ENCODE measurements around the gene ESPL1. TPM values are rescaled to one million over a fixed set of nuclear protein-coding genes. Genes with fewer than 3 reads are reported as not detected.

ESPL1 gene
- total and polyA plus RNA-seq, 2 of the 13 experiments (the other 11 are each of a cell fraction or from before 2014, with no cell fraction given), result 5.8 to 11.5 TPM

DNA sequence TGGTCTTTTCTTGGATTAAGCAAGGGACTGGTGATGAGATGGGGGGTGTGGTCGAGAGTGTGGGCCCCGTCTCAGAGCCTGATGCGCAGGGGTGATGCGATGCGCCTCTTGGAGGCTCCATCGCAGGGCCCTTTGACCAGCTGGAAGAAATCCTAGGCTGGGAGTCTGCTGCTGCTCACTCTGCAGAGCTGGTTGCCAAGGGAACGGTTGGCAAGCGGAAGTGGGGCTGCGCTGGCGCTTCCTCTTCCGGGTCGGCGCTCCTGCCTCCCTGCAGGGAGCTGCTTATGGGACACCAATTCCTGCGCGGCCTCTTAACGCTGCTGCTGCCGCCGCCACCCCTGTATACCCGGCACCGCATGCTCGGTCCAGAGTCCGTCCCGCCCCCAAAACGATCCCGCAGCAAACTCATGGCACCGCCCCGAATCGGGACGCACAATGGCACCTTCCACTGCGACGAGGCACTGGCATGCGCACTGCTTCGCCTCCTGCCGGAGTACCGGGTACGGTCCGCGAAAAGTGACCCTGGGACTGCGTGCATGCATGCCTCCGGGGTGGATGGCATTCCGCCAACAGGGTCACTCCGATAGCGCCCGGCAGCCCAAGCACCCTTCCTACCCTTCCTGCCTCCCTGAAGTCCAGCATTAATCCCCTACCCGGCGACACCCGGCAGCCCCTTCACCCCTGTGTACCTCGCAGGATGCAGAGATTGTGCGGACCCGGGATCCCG is 31.5 kb downstream of the ESPL1 start, which contains the start of gene MYG1 (continued):
- TF ChIP-seq ZSCAN9 (CRISPR knock-in tag; IDR thresholded peaks at IDR 0.05; ENCODE audit: borderline replicate concordance) (no peak), TCF12 (IDR thresholded peaks at IDR 0.05) (no peak), TCF12 (CRISPR knock-in tag; IDR thresholded peaks at IDR 0.05) (0 out of 2 replicates have a peak, but pooled peaks have one; percentile 34), GTF3A (CRISPR knock-in tag; conservative IDR thresholded peaks at IDR 0.05) (peak; percentile 84; the same call in 1 of the 2 replicates), YY1 (IDR thresholded peaks at IDR 0.05; ENCODE audit: insufficient read depth, insufficient replicate concordance, low read depth, low read length) (peak; percentile 80), ZNF674 (CRISPR knock-in tag; IDR thresholded peaks at IDR 0.05; ENCODE audit: low read depth) (no peak), FOXP1 (IDR thresholded peaks at IDR 0.05) (no peak), FOXP1 (CRISPR knock-in tag; IDR thresholded peaks at IDR 0.05) (no peak), JDP2 (CRISPR knock-in tag; IDR thresholded peaks at IDR 0.05; ENCODE audit: borderline replicate concordance) (no peak), GMEB1 (CRISPR knock-in tag; IDR thresholded peaks at IDR 0.05; ENCODE audit: borderline replicate concordance) (peak; percentile 74; the same call in 1 of the 2 replicates), ZNF3 (CRISPR knock-in tag; IDR thresholded peaks at IDR 0.05) (no peak; the same call in 1 of the 2 replicates), ZNF12 (CRISPR knock-in tag; IDR thresholded peaks at IDR 0.05) (no peak; the same call in 1 of the 2 replicates), ZNF232 (CRISPR knock-in tag; IDR thresholded peaks at IDR 0.05; ENCODE audit: borderline replicate concordance) (peak; percentile 41; the same call in 1 of the 2 replicates), FOXJ3 (CRISPR knock-in tag; IDR thresholded peaks at IDR 0.05; ENCODE audit: borderline replicate concordance) (no peak), ZNF317 (CRISPR knock-in tag; IDR thresholded peaks at IDR 0.05) (peak; percentile 83; the same call in 1 of the 2 replicates), PPARG (CRISPR knock-in tag; conservative IDR thresholded peaks at IDR 0.05) (no peak), ZNF230 (CRISPR knock-in tag; IDR thresholded peaks at IDR 0.05) (peak; percentile 85; the same call in 1 of the 2 replicates), ZNF790 (CRISPR knock-in tag; IDR thresholded peaks at IDR 0.05; ENCODE audit: borderline replicate concordance) (no peak; the same call in 1 of the 2 replicates), FOXO1 (CRISPR knock-in tag; IDR thresholded peaks at IDR 0.05) (peak; percentile 48; the same call in 1 of the 2 replicates), ZKSCAN5 (CRISPR knock-in tag; IDR thresholded peaks at IDR 0.05) (no peak; the same call in 1 of the 2 replicates), CHD4 (IDR thresholded peaks at IDR 0.05; ENCODE audit: borderline replicate concordance, low read length) (no peak), ZFY (CRISPR knock-in tag; IDR thresholded peaks at IDR 0.05) (peak; percentile 80), ZNF343 (CRISPR knock-in tag; IDR thresholded peaks at IDR 0.05) (peak; percentile 90), ZNF660 (CRISPR knock-in tag; IDR thresholded peaks at IDR 0.05; ENCODE audit: borderline replicate concordance, low read depth) (no peak), HNF4A (CRISPR knock-in tag; IDR thresholded peaks at IDR 0.05) (peak; percentile 91), ZNF138 (CRISPR knock-in tag; IDR thresholded peaks at IDR 0.05; ENCODE audit: low read depth) (peak; percentile 56; the same call in 1 of the 2 replicates), DNMT1 (CRISPR knock-in tag; IDR thresholded peaks at IDR 0.05) (peak; percentile 87; the same call in 1 of the 2 replicates), ZNF879 (CRISPR knock-in tag; IDR thresholded peaks at IDR 0.05) (no peak), POLR2AphosphoS5 (IDR thresholded peaks at IDR 0.05; ENCODE audit: low read depth, low read length) (peak; percentile 69), ARNT2 (CRISPR knock-in tag; IDR thresholded peaks at IDR 0.05; ENCODE audit: low read depth) (peak; percentile 84), KLF15 (CRISPR knock-in tag; IDR thresholded peaks at IDR 0.05; ENCODE audit: borderline replicate concordance) (no peak)
- TF ChIP-seq, protein P1, sequence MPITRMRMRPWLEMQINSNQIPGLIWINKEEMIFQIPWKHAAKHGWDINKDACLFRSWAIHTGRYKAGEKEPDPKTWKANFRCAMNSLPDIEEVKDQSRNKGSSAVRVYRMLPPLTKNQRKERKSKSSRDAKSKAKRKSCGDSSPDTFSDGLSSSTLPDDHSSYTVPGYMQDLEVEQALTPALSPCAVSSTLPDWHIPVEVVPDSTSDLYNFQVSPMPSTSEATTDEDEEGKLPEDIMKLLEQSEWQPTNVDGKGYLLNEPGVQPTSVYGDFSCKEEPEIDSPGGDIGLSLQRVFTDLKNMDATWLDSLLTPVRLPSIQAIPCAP (CRISPR knock-in tag; IDR thresholded peaks at IDR 0.05; ENCODE audit: low read depth), result no peak

Data from HepG2 (cell line).